Activated CD8-positive, alpha-beta memory T cell treated with anti-CD3 and anti-CD28 coated beads for 1 hour (primary cell): Measurements from ENCODE around the gene MAP2K7.
A peak's percentile ranks its signal among the peaks of the same experiment; 100 is the strongest.
"Not testable (repeated sequence)": the region's sequence is repeated elsewhere in the genome, so short reads cannot be mapped to it uniquely, and the experiment has no call there.

Source experiments
- DNase-seq, 2 donors: peaks; one replicate each; pipeline ENCODE4 v3.0.0-alpha.2; 2020; ENCODE audit warnings: low read depth in 1 of 2; ENCODE audit errors: extremely low read depth in 1 of 2

The MAP2K7 gene

DNA sequence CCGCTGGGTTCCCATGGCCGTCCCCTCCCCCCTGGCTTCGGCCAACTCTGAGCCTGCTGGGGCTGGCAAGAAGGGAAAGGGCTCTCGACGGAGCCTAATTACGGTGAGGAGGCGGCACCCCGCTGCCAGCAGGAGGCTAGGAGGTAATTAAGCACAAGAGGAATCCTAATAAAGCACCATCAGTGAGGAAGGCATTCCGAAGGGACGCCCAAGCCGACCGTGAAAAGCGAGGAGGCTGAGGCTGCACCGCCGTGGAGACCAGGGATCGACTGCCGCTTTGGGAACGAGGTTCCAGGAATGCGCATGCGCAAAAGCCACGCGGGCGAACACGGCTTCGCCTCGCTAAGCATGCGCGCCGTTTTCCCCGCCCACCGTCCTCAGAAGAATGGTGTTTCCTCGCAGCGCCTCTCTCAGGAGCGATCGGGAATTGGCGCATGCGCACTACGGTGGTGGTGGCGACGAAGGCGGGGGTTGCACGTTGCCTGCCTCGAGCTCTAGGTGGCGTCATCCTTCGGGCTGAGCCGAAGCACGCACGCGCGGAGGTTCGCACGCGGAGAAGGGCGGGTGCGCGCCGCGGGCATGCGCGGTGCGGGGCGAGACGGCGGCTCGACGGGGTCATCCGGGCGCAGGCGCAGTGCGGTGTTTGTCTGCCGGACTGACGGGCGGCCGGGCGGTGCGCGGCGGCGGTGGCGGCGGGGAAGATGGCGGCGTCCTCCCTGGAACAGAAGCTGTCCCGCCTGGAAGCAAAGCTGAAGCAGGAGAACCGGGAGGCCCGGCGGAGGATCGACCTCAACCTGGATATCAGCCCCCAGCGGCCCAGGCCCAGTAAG lies at the start of gene MAP2K7:
Gene MAP2K7 (plus strand): TSS at position 634 of the 830 bp plus-strand sequence. CDS start 68 bp downstream, at position 702.
- peak; percentile 100 for DNase-seq

- no peak for DNase-seq
Measured at GRCh38 chr19:7855426-7856108, 48.1 kb upstream of the MAP2K7 start.

DNA sequence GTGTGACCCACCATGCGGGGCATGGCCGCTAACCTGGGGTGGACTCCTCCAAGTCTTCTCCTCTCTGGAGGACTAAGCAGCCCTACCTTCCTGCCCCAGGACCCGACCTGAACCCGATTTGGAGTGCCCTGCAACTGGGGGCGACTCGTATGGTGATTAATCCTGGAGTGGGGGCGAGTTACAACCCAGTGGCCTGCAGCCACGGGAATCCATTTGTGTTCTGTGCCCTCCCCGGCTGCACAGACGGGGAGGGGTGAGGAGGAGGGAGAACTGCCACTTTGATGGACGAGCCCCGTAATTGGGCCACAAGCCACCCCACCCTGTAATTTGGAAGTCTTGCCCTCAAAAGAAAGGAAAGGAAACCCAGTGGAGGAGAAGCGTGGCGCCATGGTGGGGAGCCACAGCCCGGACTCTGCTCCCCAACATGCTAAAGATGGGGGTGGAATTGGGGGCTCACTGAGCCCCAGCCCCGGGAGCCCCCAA lies 47.5 kb upstream of the MAP2K7 start:
- no peak for DNase-seq

DNA sequence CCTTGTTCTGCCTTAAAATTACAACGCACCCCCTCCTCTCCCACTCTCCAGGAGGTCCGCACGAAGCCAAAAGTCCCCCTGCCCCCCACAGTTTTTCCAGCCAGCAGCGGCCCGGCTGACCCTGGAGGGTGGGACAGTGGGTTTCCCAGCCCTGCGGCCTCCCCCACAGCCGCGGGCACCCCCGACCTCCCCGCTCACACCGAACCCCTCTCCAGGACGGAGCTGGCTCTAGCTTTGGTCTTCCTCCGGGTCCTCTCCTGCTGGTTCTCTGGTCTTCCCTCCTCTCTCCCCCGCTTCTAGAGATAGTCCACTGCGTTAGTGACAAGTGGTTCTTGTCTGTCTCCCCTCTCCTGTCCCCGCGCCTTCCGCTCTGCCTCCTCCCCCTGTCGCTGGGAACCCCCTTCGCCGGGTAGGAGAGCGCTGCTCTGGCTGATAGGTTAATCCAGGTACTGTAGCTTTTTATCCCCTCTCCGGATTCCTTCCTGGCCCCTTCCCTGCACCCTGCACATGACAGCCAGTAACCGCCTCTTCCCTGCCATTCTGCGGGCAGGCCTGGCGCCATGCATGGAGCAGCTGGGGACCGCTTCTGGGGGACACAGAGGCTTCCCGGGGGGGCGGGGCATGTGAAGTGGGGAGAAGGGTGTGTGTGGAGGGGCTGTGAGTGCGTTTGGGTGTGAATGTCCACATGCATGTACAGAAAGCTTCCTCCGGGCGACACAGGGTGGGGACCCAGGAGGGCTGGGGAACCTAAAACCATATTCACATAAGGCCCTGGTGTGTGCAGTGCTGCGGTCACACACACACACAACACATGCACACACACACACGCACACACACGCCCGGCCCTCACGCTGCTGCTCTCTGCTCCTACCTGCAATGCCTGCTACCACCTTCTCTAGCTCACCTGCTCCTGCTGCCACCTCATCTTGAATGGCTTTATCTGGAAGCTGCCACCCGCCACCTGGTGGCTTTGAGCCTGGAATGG lies 46.7 kb upstream of the MAP2K7 start:
- DNase-seq, result no peak

DNA sequence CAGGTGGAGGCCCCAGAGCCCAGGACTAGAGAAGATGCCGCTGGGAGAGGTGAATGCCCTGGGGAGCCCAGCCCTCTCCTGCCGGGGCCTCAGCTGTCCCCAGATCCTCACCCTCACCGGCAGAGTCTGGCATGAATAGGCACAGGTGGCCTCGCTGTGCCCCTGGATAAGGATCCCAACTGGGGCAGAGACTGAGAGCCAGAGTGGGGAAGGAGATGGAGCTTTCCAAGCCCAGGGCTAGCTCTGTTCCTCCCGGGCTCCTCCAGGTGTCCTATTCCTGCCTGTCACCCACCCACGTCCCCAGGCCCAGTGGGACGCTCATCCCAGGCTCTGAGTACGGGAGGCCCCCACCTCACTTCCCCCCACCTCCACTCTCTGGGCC lies 46.0 kb upstream of the MAP2K7 start:
- DNase-seq, result no peak

- no peak for DNase-seq
Measured at GRCh38 chr19:7858109-7858770, 45.4 kb upstream of the MAP2K7 start.

DNA sequence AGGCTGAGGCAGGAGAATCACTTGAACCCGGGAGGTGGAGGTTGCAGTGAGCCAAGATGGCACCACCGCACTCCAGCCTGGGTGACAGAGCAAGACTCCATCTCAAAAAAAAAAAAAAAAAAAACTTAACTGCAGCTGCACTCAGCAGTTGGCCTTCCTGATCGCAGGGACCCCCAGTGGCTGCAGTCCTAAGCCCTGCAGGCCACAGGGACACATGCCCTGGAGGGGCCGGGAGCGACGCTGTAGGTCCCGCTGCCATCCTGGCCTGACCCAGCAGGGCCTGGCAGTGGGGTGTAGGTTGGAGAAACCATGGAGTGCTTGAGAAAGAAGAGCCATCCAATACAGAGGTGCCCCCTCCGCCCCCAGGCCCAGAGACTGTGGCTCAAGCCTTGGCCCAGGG lies 44.6 kb upstream of the MAP2K7 start:
- DNase-seq, result not testable (repeated sequence)

GRCh38 chr19:7859831-7860713 lies 43.6 kb upstream of the MAP2K7 start:
- no peak for DNase-seq

DNA sequence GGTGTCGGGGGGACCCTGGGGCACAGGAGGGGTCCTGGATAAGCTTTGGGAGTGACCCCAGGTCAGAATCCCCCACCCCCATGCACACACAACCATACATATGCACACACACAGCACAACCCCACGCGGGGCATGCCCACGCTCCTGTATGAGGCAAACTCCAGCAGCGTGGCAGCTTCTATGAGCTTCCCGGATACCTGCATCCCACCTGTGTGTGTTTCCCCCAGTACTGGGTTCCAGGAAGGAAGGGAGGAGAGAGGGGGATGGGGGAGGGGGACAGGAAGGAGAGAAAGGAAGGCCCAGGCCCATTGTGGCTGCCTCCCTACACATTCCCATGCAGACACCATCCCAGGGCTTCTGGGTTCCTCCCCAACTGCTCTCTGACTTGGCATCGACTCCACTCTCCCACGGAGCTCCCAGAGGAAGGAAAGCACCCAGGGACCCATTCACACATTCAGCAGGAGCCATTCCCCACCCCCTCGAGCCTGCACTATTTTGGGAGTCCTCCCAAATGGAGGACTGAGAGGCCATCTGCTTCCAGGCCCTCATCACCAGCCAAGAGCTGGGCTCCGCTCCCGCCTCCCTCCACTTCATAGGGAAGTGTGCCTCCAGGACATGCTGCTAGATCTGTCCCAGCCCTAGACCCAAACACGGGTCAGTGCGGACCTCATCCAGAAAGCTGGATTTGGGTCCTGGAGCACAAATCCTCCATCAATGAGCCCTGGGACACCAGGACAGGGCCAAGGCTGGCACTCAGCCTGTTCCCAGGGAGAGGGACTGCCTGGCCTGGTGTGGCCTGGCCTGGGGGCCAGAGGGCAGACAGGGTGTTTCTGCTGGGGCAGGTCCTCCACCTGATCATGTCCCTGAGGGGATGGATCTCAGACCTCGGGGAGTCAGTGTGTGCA lies 42.7 kb upstream of the MAP2K7 start:
- no peak for DNase-seq

GRCh38 chr19:7861619-7862412 lies 41.9 kb upstream of the MAP2K7 start:
- no peak for DNase-seq

DNA sequence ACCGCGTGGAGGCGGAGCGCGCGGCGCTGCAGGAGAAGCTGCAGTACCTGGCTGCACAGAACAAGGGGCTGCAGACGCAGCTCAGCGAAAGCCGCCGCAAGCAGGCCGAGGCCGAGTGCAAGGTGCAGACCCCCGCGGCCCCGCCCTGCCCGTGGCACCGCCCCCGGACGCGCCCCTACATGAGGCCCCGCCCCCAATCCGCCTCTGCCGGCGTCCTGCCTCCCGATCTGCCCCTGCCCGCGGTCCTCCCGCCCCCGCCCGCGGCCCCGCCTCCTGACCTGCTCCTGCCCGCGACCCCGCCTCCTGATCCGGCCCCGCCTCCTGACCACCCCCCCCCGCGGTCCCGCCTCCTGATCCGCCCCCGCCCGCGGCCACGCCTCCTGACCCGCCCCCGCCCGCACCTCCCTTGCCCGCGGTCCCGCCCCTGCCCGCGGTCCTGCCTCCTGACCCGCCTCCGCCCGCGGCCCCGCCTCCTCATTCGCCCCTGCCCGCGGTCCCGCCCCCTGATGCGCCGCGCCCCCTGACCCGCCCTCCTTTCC lies 41.2 kb upstream of the MAP2K7 start:
- DNase-seq, result peak in 1 of 2 donors; percentile 43

DNA sequence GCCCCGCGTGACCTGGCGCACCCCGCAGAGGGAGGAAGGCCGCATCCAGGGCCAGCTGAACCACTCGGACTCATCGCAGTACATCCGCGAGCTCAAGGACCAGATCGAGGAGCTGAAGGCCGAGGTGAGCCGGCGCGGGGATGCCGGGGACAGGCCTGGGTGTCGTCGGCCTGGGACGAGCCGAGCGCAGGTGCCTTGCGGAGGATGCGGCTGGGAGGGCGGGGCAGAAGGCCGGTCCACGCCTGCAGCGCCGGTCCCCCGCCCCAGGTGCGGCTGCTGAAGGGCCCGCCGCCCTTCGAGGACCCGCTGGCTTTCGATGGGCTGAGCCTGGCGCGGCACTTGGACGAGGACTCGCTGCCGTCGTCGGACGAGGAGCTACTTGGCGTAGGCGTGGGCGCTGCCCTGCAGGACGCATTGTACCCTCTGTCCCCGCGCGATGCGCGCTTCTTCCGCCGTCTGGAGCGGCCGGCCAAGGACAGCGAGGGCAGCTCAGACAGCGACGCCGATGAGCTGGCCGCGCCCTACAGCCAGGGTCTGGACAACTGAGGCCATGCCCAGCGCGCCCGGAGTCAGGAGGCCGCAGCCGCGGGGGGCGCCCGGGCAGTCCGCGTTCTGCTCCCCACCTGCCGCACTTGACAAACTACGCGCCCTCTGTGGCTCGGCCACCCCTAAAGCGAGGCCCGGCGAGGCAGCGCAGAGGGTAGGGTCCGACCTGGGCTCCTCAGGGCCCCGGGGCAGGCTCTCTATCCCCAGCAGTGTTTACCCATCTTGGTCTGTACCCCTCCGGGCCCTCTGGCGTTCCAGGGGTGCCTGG lies 40.3 kb upstream of the MAP2K7 start:
- DNase-seq, result no peak

DNA sequence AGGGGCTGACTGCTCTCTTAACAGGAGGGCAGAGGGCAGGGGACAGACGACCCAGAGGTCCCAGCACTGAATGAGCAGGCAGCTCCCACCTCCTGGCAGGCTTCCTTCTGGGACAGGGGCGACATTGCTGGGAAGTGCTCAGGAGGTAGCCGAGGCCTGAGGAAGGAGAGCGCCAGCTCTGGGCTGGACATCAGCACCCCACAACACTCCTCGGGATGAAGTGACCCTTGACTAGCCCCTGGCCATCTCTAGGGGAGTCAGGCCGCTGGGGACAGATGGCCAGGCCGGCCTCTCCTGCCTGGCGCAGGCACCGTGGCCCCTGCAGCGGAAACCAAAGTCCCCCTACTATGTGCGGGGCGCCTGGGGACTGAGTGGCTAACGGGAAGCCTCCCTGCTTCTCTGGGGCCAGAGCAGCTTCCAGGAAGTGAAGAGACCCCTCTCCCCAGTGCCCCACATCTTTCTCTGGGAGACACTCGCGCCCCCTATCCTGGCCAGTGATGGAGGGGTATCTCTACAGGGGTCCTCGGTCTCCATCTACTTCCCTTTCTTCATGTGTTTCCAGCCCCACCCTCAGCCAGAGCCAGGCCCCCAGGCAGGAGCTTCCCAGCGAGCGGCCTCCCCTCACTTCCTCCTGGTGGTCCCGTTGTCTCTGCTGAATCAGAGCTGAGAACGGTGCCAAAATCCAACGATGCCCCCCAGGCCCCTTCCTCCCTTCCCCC lies 39.5 kb upstream of the MAP2K7 start:
- no peak for DNase-seq

GRCh38 chr19:7864690-7865074 lies 39.0 kb upstream of the MAP2K7 start:
- no peak for DNase-seq

DNA sequence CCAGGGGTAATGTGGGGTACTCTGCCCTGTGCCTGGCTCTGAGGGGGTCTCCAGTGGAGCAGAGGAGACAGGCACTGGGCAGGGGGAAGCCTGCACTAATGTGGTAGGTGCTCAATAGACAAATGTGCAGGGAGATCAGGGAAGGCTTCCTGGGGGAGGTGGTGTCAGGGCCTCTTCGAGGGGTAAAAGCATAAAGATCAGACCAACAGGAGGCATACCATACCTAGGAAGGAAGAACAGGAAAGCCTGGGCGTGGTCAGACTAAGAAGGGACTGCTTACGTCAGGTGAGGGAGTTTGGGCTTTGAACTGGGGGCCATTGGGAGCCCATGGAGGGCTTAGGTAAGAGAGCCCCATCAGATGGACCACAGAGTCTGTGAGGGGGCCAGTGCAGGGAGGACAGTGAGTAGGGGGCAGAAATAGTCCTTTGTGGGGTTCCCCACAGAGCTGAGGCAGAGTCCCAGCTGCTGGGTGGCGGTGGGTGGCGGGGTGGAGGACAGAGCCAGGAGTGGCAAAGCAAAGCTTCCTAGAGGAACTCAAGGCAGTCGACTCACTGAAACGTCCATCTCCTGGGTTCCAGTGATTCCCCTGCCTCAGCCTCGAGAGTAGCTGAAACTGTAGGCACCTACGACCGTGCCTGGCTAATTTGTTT lies 38.3 kb upstream of the MAP2K7 start:
- no peak for DNase-seq
